ENCODE measurements around the gene KIN. TPM values are rescaled to one million over a fixed set of nuclear protein-coding genes. Genes with fewer than 3 reads are reported as not detected.
"Not testable (repeated sequence)": the region's sequence is repeated elsewhere in the genome, so short reads cannot be mapped to it uniquely, and the experiment has no call there.

Gene KIN
- total and polyA plus RNA-seq, 2 experiments from 2014 or later, result 7.3 to 7.4 TPM

DNA sequence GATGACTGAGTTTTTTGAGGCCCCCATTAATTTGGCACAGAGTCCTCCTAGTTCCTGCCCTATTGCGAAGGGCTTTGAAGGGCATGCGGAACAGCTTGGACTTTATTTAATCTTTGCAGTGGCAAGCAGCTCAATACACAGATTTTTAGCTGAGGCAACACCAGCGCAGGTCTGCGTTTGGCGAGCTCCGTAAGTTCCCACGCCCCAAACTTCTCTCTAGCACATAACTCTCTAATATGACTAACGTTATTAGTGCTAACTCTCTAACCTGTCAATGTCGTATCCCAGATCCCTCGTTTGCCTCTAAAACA, 30.1 kb upstream of the KIN start:
- TF ChIP-seq, protein P1, sequence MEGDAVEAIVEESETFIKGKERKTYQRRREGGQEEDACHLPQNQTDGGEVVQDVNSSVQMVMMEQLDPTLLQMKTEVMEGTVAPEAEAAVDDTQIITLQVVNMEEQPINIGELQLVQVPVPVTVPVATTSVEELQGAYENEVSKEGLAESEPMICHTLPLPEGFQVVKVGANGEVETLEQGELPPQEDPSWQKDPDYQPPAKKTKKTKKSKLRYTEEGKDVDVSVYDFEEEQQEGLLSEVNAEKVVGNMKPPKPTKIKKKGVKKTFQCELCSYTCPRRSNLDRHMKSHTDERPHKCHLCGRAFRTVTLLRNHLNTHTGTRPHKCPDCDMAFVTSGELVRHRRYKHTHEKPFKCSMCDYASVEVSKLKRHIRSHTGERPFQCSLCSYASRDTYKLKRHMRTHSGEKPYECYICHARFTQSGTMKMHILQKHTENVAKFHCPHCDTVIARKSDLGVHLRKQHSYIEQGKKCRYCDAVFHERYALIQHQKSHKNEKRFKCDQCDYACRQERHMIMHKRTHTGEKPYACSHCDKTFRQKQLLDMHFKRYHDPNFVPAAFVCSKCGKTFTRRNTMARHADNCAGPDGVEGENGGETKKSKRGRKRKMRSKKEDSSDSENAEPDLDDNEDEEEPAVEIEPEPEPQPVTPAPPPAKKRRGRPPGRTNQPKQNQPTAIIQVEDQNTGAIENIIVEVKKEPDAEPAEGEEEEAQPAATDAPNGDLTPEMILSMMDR (IDR thresholded peaks at IDR 0.05; ENCODE audit: low read depth, low read length), result no peak
- Histone ChIP-seq H3K4me3 (peak overlapping the region; percentile 57), H3K9me3 (ENCODE audit: low read depth) (no peaks in the 10 kb centered on the region), H3K27ac (no peak overlapping the region), H3K4me1 (ENCODE audit: low read depth) (peaks cover 6% of the 10 kb centered on the region), H3K36me3 (no peaks in the 10 kb centered on the region), H3K27me3 (peaks cover 16% of the 10 kb centered on the region)
- DNase-seq (ENCODE audit: low read depth in 1 of 2, low spot score in 1 of 2), result no peak

DNA sequence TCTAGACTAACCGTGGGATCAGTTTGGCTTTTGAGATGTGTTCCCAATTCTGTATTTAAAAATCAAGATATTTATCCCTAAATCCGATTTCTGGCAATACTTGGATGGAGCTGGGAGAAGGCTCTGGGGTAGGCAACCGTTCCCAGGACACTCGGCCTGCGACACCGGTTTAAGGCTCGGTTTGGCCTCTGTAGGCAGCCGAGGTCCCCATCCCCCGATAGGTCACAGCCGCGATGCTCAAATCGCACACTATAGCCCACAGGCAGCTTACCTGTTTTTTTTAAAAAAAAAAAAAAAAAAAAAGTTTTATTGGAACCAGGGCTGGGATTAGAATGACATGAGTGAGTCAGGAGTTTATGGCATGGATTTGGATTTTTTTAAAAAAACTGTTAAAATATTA, 29.8 kb upstream of the KIN start:
- Histone ChIP-seq H3K9me3 (ENCODE audit: low read depth) (no peaks in the 10 kb centered on the region), H3K27me3 (peaks cover 16% of the 10 kb centered on the region), H3K27ac (no peak overlapping the region), H3K4me1 (ENCODE audit: low read depth) (peaks cover 6% of the 10 kb centered on the region), H3K4me3 (peak overlapping the region; percentile 57), H3K36me3 (no peaks in the 10 kb centered on the region)
- TF ChIP-seq, protein P1 (IDR thresholded peaks at IDR 0.05; ENCODE audit: low read depth, low read length), result no peak
- DNase-seq (ENCODE audit: low read depth in 1 of 2, low spot score in 1 of 2), result no peak

DNA sequence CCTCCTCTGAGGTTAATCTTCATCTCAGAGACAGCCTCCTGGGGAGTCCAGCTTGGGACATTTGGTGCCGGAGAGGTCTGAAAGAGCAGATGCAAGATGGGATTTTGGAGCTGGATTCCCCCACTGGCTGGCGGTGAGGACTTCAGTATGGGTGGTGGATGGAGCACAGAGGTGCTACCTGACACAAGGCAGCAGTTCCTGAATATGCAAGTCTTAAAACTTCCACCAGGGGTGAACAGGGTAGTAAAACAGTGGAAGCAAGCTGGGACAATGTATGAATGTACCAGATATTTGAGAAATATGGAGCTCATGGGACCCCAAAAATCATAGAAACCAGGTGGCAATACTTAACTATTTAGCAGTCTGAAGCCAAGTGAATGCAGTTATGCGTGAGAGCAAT, 25.7 kb upstream of the KIN start:
- H3K27ac ChIP-seq, result no peak overlapping the region
- H3K4me3 ChIP-seq, result no peak overlapping the region
- TF ChIP-seq, protein P1 (IDR thresholded peaks at IDR 0.05; ENCODE audit: low read depth, low read length), result no peak
- no peaks in the 10 kb centered on the region for H3K4me1 ChIP-seq (ENCODE audit: low read depth)
- no peak for DNase-seq (ENCODE audit: low read depth in 1 of 2, low spot score in 1 of 2)
- no peaks in the 10 kb centered on the region for H3K9me3 ChIP-seq (ENCODE audit: low read depth)
- peaks cover 16% of the 10 kb centered on the region for H3K27me3 ChIP-seq
- H3K36me3 ChIP-seq, result peaks cover 3% of the 10 kb centered on the region

DNA sequence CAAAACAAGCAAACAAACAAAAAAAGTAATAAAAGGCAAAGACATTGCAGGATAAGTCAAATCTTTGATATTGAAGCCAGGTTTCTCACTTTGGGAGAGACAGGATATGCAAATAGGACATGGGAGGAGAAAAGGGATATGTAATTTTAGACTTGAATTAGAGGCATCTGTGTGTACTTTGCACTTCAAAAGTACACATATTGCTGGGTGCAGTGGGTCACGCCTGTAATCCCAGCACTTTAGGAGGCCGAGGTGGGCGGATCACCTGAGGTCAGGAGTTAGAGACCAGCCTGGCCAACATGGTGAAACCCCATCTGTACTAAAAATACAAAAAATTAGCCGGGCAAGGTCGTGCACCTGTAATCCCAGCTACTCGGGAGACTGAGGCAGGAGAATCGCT, 23.9 kb upstream of the KIN start:
- H3K4me3 ChIP-seq; DNase-seq (ENCODE audit: low read depth in 1 of 2, low spot score in 1 of 2); H3K4me1 ChIP-seq (ENCODE audit: low read depth); H3K27me3 ChIP-seq; H3K27ac ChIP-seq; H3K9me3 ChIP-seq (ENCODE audit: low read depth): not testable (repeated sequence)
- H3K36me3 ChIP-seq, result peaks cover 20% of the 10 kb centered on the region

DNA sequence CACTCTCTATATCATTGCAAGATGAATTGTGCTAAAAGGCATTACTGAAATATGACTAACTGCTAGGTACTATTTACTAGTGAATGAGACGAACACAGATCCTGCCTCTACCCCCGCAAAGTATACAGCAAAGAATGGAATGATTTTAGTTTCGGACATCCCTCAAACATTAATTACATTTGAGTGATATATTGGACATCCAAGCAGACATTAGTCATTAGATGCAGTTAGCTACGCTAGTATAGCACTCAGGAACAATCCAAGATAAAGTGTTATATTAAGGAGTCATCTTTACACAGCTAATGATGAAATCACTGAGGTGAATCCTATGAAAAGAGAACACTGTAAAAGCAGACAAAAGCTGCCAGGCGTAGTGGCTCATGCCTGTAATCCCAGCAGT, 23.2 kb upstream of the KIN start:
- Histone ChIP-seq H3K9me3 (ENCODE audit: low read depth) (no peaks in the 10 kb centered on the region), H3K4me1 (ENCODE audit: low read depth) (no peaks in the 10 kb centered on the region), H3K27me3 (peaks cover 4% of the 10 kb centered on the region), H3K4me3 (no peak overlapping the region), H3K27ac (no peak overlapping the region), H3K36me3 (peaks cover 24% of the 10 kb centered on the region)
- DNase-seq (ENCODE audit: low read depth in 1 of 2, low spot score in 1 of 2), result no peak
- TF ChIP-seq, protein P1 (IDR thresholded peaks at IDR 0.05; ENCODE audit: low read depth, low read length), result no peak

DNA sequence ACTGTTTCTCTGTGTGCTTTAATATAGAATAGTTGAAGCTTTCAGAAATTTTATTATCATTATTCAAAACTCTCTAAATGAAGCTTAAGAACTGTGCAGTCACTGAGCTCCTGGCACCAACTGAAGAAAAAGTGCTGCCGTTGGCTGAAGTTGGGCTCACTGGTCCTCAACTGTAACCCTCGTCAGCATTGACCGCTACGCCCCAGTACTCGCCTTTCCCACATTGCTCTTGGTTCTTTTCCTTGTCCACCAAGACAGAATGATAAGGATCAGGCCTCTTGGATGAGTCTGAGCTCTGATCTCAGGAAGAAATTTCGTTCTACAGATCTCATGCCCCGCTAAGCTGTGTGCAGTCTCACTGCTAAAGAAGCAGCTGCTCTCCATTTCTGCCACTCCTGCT, 22.6 kb upstream of the KIN start:
- TF ChIP-seq, protein P1 (IDR thresholded peaks at IDR 0.05; ENCODE audit: low read depth, low read length), result no peak
- H3K36me3 ChIP-seq, result peaks cover 27% of the 10 kb centered on the region
- H3K4me3 ChIP-seq, result no peak overlapping the region
- no peak for DNase-seq (ENCODE audit: low read depth in 1 of 2, low spot score in 1 of 2)
- no peaks in the 10 kb centered on the region for H3K9me3 ChIP-seq (ENCODE audit: low read depth)
- H3K4me1 ChIP-seq (ENCODE audit: low read depth), result no peaks in the 10 kb centered on the region
- peak overlapping the region; percentile 21 for H3K27ac ChIP-seq
- H3K27me3 ChIP-seq, result peaks cover 4% of the 10 kb centered on the region
